NCI-H2171 treated with DMSO at 0.1 percent for 48 hours (cell line): ENCODE measurements around the gene PLA2G5.
A peak's percentile ranks its signal among the peaks of the same experiment; 100 is the strongest.

Experiments
- DNase-seq: peaks from one replicate; lab custom pipeline; 2025; lab: John Stamatoyannopoulos, UW

The PLA2G5 gene

DNA sequence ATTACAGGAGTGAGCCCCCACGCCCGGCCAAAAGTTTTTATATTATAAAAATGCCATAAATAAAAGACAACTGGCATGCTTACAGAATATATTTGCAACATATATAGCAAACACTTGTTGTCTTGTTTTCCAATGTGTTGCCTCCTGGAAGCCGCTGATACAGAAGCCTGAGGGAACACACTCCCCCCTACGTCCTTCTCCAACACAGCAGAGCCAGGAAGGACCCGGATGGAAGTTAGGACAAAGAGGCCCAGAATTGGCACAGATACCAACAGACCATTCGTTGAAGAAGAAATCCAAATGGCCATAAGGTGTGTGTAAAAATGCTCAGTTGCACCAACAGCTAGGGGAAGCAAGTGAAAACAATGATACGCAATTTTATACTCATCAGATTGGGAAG is 1.3 kb upstream of the PLA2G5 start:
- DNase-seq = no peak

DNA sequence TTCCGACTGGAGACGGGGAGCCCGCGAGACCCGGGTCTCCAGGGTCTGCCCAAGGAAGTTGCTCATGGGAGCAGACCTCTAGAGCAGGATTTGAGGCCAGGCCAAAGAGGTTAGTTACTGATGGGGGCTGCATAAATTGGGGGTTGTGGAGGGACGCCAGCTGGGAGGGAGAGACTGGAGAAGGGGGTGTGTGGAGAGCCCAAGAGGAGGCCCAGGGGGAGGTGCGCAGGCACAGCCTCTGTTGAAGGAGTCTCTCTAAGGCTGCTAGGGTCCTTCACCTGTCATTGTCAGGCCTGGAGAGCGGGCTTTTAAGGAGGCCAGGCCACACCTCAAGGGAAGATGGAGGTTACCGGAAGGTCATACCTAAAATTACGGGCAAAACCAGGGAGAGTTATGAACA is 363 bp downstream of the PLA2G5 start:
- no peak for DNase-seq

DNA sequence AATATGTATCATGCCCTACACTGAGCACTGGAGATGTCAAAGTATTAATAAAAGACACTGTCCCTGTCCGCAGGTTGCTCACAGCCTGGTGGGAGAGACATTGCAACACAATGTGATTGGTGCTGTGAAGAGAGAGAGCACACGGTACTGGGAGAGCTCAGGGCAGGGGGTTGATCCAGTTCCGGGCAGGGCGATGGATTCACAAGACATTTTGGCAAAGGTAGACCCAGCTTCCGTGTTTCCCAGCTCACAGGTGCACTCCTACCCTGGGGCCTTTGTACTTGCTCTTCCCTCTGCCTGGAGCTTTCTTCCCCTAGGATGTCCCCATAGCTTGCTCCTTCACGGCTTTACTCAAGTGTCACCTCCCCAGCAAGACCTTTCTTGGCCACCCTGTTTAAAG is 1.4 kb downstream of the PLA2G5 start:
- DNase-seq = no peak

DNA sequence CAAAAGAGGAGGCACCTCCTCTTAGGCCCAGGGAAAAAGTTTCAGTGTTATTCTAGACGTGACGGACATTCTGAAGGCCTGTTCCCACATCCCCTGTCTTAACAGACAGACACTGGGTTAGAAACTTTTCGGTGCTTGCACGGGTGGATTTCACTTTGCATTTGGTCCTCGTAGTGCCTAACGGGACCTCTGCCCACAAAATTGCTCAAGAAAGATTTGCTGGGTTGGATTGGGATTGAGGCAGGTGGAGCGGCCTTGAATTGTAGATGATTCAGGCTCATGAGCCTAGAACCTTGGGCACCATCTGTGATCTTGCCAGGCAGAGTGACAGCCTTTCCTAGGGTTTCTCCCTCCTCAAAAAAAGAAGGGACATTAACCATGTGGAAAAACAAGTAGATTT is 2.8 kb downstream of the PLA2G5 start:
- no peak for DNase-seq

DNA sequence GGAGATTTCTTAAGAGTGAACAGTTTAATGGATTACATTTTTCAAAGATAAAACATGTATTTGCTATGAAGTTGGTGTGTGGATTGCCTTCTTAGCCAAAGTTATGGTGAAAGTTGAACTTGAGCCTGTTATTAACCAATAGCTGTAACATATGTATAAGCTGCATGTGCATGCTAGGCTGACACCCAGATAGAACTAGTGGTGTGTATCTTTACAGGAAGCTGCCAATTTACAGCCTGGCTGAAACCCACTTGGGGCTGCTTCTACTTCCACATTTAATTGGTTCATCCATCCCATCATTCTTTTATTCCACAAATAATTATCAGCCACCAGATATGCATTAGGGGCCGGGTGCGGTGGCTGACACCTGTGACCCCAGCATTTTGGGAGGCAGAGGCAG is 3.3 kb downstream of the PLA2G5 start:
- no peak for DNase-seq

DNA sequence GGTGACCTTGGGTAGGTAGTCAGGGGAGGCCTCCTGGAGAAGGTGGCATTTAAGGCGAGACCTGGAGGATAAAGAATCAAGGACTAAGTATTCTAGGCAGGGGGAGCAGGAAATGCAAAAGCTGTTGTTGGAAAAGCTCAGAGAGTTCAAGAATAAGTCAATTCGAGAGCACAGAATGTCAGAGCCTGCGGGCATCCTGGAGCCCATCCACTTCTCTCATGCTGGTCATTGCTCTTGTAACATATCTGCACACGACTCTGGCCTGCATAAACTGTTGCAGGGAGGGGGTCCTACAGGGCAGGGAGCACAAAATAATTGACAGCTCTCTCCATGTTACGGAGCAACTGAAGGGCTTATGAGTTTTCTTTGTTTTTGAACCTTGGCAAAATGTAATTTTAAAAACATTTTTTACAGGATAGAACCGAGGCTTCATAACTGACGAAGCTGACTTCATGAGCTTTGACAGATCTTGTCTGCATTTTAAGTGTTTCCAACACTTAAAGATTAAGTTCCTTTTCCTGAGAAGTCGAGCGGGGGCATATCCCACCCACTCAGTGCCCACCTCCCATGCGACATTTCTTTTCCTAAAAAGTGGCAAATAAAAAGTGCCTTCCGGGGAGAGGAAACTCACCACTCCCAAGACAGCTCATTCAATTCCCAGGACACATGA is 4.2 kb downstream of the PLA2G5 start:
- DNase-seq = no peak

DNA sequence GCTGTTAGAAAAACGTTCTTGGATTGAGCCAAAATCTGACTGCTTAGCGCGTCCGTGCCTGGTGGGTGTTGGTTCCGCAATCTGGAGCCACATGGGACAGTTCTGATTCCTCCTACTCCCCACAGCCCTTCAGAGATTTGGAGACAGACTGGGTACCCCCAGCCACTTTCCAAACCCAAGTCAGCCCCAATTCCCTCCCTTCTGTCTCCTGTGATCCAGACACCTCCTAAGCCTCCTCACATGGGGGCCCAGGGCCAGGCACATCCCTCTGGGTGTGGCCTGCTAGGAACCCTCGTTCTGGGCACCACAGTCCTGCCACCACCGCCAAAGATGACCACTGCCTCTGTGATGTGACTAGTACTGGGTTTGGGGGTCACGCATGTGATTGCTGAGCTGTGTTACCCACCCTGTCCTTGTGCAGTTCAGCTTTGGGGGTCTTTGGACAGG is 4.8 kb downstream of the PLA2G5 start:
- DNase-seq = no peak

DNA sequence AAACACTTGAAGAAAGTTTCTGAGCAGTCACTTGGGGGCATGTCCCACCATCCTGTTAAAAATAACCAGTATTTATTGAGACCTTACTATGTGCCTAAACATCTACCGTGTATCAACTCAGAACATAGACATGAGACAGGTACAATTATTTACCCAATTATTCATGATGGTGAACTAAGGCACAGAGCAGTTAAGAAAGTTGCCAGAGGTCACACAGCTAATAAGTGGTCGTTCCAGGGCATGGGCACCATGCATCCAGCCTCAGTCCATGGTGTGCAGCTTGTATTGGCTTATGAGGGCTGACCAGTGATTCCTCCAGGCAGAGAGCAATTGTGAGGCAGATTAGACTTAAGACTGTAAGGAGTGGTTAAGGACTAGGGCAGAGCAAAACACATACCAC is 5.4 kb downstream of the PLA2G5 start:
- no peak for DNase-seq

DNA sequence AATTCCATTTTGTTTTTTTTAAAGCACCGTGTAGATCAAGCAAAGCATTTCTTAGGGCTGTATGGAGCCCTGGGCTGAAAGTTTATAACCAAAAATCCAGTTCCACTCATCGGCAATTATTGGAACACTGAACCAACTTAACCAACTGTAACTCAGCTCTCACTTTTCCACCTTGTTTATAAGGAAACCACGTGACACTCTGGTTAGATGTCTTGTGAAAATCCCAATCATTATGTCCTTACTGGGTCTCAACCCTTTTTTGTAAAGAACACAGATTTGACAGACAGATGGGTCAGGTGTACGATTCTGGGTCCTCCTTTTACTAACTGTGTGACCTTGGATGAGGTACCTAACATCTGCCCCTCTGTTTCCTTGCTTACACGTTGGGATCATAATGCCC is 6.2 kb downstream of the PLA2G5 start:
- DNase-seq = no peak

DNA sequence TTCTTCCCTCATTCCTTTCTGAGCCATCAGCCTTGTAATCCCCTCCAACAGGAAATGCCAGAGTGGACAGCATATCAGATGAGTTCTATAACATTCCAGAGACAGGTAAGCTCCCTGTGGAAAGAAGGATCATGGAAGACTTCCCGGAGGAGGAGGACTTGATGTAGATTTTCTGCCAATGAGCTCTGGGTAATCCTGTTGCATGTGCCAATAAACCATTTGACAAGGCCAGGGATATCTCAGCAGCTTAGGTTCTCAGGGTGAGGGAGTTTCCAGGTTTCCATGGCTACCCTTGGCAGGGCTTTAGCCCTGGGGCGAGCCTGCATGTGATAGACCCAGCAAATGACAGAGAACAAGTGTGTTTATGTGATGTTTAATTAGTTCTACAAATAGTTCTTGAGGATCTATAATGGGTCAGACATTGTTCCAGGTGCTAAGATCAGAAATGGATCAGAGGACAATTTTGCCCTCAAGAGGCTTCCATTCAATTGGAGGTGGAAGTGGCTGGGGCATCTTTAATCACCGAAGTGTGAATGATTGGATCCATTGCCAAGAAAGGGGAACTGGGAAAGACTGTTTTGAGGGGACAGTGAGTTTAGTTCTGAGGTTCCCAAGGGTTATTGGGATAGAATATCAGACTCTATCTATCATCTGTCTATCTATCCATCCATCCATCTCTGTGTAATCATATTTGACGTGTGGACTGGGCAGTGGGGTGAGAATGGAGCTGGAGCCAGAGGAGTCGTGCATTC is 6.9 kb downstream of the PLA2G5 start:
- no peak for DNase-seq

DNA sequence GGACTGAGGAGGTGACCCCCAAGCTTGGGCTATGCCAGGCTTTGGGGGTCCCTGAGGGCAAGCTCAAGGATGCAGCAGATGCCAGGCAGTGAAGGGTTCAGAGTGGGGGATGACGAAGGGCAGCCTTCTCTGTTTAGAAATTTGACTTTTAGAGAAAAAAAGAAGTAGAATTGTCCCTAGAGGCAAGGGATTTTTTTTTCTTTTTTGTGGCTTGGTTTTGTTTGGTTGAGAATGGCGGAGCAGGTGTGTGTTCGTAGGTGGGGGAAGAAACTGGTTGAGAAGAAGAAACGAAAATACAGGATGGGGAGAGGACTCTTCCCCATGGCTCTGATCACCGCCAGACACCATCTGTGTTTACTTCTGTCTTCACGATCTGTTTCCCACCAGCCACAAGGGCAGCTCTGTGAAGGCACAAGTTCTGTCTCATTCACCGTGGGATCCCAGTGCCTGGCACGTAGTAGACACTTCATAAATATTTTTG is 8.2 kb downstream of the PLA2G5 start:
- peak; percentile 88 for DNase-seq

DNA sequence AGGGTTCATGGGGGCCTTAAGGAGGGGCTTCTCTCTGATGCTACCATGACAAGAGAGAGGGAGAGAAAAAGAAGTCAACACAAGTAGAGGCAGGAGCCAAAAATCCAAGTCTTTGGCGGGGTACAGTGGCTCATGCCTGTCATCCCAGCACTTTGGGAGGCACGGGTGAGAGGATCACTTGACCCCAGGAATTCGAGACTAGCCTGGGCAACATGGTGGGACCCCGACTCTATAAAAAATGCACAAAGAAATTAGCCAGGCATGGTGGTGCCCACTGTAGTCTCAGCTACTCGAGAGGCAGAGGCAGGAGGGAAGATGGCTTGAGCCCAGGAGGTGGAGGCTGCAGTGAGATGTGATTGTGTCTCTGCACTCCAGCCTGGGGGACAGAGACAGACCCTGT is 8.7 kb downstream of the PLA2G5 start:
- no peak for DNase-seq

DNA sequence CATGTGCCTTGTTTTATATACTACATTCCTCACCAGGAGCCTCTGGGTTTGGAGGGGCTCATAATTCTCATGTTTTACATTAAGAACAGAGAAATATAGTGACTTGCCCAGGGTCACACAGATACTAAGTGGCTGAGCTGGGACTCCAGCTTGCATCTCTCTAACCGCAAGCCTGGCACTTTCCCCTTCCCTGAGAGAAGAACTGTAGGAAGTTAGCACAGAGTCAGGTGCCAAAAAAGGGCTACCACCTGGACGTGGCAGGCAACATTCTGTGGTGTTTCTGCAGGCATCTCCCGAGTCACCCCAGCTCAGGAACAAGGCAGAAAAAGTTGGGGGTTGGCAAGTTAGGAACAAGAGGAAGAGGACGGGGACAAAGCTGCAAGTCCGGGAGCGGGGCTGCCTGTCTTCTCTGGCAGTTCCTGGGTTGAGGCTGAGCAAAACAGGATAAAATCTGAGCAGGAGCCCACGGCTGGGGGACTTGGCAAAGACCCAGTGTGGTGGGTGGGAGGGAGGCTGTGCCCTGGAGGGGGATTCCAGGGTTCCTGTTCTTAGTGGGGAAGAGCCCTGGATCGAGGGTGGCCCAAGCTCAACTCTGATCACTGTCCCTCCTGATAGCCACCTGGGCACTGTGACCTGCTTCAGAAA is 9.8 kb downstream of the PLA2G5 start:
- no peak for DNase-seq

DNA sequence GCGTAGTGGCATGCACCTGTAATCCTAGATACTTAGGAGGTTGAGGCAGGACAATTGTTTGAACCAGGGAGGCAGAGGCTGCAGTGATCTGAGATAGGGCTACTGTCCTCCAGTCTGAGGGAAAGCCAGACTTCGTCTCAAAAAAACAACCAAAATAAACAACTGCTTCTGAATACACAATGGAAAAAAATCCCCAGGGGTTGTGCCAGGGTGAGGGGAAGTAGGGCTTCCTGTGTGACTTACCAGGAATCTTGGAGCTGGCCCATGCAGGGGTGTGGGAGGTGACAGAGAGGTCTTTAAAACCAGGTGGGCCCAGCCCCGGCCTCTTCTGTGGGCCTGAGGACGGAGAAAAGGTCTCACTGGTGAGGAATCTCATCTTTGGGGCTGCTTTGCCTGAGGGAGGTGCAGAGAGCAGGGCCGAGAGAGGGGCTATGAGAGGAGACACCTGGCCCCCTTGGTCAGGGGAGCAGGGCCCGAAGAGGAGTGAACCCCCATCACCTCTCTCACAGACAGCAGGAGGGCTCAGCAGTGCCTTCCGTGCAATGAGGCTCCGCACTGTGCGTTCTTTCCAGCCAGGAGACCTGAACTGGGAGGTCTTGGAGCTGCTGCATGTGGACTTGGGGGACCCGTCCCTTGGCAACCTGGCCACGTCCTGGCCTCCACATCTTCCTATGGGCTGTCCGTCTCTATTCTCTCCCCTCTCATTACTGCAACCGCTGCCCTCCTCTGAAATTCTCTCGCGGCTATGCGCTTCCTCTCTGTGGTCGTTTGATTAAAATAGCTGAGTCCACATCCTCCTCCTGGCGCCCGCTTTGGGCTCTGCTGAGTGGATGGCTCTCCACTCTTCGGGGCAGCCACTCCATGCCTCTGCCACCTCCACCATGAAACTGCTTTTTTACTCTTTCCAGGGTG is 10.7 kb downstream of the PLA2G5 start:
- no peak for DNase-seq

DNA sequence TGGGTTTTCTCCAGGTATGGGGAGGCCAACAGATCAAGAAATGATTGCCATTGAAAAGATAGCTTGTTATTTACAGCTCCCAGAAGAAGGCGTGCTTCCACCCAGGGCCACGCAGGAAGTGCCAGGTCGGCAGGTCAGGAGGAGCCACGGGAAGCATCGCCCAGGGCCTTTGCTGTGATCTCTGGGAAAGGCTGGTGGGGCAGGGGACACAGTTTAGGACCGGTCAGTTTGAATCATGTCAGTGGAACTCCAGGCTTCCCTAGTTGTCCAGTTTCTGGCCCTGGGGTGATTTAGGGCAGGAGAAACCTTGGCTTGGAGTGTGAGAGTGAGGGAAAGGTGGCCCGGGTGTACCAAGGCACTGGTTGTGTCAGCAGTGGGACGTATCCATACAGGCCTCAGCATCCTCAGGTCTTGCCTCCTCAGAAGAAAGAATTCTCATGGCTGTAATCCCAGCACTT is 11.4 kb downstream of the PLA2G5 start:
- DNase-seq = no peak

DNA sequence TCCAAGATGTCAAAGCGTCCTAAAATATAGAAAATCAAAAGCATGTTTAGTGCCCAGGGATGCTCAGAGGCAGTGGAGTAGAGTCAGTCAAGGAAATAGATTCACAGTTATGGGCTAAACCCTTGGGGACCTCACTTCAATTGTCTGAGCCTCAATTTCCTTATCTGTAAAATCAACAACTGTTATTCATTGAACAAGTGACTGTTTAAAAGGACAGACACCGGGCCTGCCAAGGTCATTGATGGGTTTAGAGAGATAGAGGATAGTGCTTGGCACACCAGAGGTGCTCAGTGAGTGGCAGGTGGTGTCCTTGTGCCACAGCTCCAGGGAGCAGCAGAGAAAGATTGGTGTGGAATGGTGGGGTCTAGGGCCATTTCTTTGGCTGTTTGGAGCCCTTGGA is 12.8 kb downstream of the PLA2G5 start:
- DNase-seq = no peak

DNA sequence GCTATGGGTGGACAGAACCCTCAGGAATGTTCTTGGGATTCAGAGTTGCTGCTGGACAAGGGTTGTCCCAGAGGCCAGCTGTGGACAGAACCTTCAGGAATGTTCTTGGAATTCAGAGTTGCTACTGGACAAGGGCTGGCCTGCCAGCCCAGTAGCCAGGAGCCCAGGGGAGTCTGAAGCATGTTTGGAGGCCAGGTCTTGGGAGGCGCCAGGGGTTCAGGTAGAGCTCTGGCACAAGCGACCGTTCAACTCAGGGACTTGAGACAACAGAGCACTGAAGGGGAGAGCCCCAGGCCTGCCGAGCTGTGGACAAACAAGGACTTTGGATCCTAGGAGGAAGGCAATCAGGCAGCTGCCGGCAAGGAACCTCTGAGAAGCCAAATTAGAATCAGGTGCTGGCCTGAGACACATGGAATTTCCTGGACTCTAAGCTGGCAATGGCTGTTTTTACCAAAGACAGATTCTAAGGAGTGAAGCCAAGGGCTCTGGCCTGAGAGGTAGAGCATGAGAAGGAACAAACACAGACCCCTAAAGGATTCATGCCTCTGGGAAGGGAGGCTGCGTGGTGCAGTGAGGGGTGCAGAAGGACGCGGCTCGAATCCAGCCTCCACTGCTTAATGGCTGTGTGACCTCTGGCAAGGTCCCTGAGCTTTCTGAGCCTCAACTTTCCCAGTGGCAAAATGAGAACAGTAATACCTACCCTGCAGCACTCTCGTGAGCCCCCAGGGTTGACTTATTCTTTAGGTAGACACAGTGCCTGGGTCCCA is 13.4 kb downstream of the PLA2G5 start:
- DNase-seq = no peak

DNA sequence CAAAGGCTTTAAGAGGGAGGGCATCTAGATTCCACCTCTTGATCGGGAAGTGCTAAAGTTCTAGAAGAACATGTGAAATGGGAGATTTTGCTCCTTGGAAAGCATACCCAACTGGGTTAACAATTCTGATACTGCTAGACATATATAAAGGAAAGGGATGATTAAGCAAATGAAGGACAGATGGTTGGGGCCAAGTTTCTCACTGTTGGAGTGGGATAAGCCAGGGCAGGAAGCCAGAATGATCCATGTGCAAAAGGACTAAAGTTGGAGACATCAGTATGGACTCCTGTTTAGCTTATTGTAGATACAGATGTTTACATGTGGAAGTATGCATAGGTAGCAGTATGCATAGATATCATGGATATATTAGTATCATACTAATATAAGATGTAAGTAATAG is 16.8 kb downstream of the PLA2G5 start:
- DNase-seq = peak; percentile 24

DNA sequence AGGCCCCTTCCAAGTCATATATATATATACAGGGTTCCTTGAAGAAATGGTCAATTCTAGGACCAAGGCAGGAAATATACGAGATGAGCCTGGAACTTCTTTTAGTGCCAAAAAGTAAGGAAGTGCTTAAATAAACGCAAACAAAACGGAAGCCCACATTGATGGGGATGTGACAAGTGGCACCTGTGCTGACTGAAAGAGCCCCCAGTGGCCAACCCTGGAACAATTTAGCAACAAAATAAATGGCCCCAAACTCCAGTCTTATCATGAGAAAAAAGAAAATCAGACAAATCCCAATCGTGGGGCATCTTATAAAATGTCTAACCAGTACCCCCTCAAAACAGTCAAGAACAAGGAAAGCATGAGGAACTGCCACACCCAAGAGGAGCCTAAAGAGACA is 17.7 kb downstream of the PLA2G5 start:
- no peak for DNase-seq

DNA sequence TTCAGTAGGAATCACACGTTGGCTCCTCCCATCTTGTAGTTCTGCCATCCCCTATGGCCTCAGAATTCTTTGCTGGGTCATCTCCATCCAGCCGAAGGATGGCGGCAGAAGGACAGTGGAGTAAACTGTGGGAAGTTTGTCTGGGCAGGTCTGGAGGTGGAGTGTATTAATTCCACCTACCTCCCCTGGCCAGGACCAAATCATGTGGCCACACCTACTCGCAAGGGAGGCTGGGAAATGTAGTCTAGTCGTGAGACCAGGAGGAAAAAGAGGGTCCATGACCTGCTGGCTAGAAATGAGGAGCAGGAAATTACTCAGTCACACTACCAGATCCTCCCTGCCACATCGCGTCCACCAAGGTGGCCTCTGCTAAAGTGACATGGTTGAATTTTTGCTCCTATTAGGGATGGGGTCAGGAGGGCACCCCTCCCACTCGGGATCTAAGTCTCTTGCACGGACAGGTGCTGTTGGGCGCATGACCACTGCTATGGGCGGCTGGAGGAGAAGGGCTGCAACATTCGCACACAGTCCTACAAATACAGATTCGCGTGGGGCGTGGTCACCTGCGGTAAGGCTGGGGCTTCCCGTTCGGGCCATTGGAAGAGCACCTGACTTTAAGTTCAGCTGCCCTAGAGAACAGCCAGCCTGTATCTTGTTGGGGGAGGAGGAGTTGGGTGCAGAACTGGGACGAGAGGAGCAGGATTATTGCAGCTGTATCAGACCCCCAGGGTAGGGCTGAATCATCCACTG is 19.5 kb downstream of the PLA2G5 start:
- DNase-seq = no peak

DNA sequence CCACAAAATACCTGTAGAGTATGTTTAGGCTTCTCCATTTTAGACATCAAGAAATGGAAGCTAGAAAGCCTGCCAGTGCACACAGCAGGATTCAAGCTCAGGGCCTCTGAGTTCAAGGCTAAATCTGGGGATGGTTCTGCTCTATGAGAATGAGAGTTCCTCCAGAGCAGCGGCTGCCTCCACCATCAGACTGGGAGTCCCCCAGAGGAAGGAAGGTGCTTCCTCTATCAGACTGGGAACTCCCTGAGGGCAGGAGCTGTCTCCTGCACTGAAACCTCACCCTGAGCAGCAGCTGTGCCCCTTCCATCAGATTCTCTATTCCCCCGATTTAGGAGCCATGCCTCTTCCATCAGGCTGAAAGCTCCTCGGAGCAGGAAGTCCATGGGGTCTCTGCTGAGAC is 20.1 kb downstream of the PLA2G5 start:
- no peak for DNase-seq
